Gastrocnemius medialis (tissue), 4 donors: Measurements from ENCODE around the gene CNPY3.

Source experiments
- CTCF ChIP-seq, 5 experiments: fragments of 450-650 bp in 3 of 5; fragments of 200-600 bp in 2 of 5; sonication (generic) in 2 of 5; IDR thresholded peaks in 4 of 5; conservative IDR thresholded peaks in 1 of 5; 1 replicate in 4 of 5; 2 replicates in 1 of 5; pipeline ENCODE4 v1.5.1; 2016 to 2019; ENCODE audit warnings: antibody characterized with exemption in 5 of 5, mild to moderate bottlenecking in 3 of 5, moderate library complexity in 3 of 5
- POLR2A ChIP-seq, 2 donors: fragments of 450-650 bp; IDR thresholded peaks; one replicate each; pipeline ENCODE4 v1.6.1; 2017; ENCODE audit warnings: antibody characterized with exemption in 2 of 2, mild to moderate bottlenecking in 2 of 2, moderate library complexity in 2 of 2

GRCh38 chr6:42967228-42967627, 37.9 kb downstream of the CNPY3 start:
- TF ChIP-seq POLR2A (IDR thresholded peaks at IDR 0.05) (no peak), CTCF (IDR thresholded peaks at IDR 0.05 in 4 of 5, conservative IDR thresholded peaks at IDR 0.05 in 1 of 5) (no peak)
